SKM-1 treated with dmso at 0.1 percent for 144 hours (cell line): Measurements from ENCODE around the gene IQCF6.
"Not testable (repeated sequence)": the region's sequence is repeated elsewhere in the genome, so short reads cannot be mapped to it uniquely, and the experiment has no call there.

ENCODE experiments used
- DNase-seq: peaks from one replicate; lab custom pipeline; 2025; ENCODE audit not compliant: unreplicated experiment; lab: John Stamatoyannopoulos, UW

The IQCF6 gene

GRCh38 chr3:51779137-51779536 is at the start of gene IQCF6:
Gene IQCF6 (minus strand): TSS chr3:51779237. CDS start chr3:51779224, 13 bp downstream.
- DNase-seq = no peak

- no peak for DNase-seq
These were observed 49.3 kb upstream of the IQCF6 start for GRCh38 chr3:51828297-51828696.

- no peak for DNase-seq
These were observed 40.8 kb upstream of the IQCF6 start for GRCh38 chr3:51819709-51820406.

GRCh38 chr3:51819151-51819550 is 40.1 kb upstream of the IQCF6 start:
- no peak for DNase-seq

GRCh38 chr3:51817375-51817774 is 38.3 kb upstream of the IQCF6 start:
- DNase-seq = no peak

GRCh38 chr3:51816723-51817122 is 37.7 kb upstream of the IQCF6 start:
- DNase-seq = no peak

GRCh38 chr3:51815614-51816013 is 36.6 kb upstream of the IQCF6 start:
- no peak for DNase-seq

GRCh38 chr3:51814034-51814433 is 35.0 kb upstream of the IQCF6 start:
- no peak for DNase-seq

- DNase-seq = no peak
These were observed 34.5 kb upstream of the IQCF6 start for GRCh38 chr3:51813539-51813938.

GRCh38 chr3:51808934-51809333 is 29.9 kb upstream of the IQCF6 start:
- no peak for DNase-seq

GRCh38 chr3:51802106-51802703 is 23.2 kb upstream of the IQCF6 start:
- DNase-seq = no peak

- no peak for DNase-seq
These were observed 21.7 kb upstream of the IQCF6 start for GRCh38 chr3:51800750-51801125.

- DNase-seq = peak; percentile 37
These were observed 21.1 kb upstream of the IQCF6 start for GRCh38 chr3:51799879-51800749.

- no peak for DNase-seq
These were observed 19.4 kb upstream of the IQCF6 start for GRCh38 chr3:51798411-51798963.

- no peak for DNase-seq
These were observed 17.8 kb upstream of the IQCF6 start for GRCh38 chr3:51796854-51797253.

GRCh38 chr3:51794206-51794605 is 15.2 kb upstream of the IQCF6 start:
- DNase-seq = no peak

- DNase-seq = no peak
These were observed 13.2 kb upstream of the IQCF6 start for GRCh38 chr3:51792206-51792605.

GRCh38 chr3:51789437-51789836 is 10.4 kb upstream of the IQCF6 start:
- no peak for DNase-seq

GRCh38 chr3:51787576-51787975 is 8.5 kb upstream of the IQCF6 start:
- not testable (repeated sequence) for DNase-seq

- no peak for DNase-seq
These were observed 7.2 kb upstream of the IQCF6 start for GRCh38 chr3:51786267-51786666.

- DNase-seq = no peak
These were observed 483 bp downstream of the IQCF6 start for GRCh38 chr3:51778554-51778953.

GRCh38 chr3:51777985-51778384 is 1.1 kb downstream of the IQCF6 start:
- no peak for DNase-seq
